Stimulated activated CD8-positive, alpha-beta memory T cell treated with anti-CD3 and anti-CD28 coated beads, Interleukin-12 subunit alpha, Interleukin-12 subunit beta, amount 100 ng/mL, for 24 hours (primary cell): ENCODE measurements around the gene OR11H1.
"Not testable (repeated sequence)": the region's sequence is repeated elsewhere in the genome, so short reads cannot be mapped to it uniquely, and the experiment has no call there.

Source experiments
- DNase-seq: peaks from one replicate; pipeline ENCODE4 v3.0.0-alpha.2; 2020; ENCODE audit errors: extremely low read depth

OR11H1 gene, protein sequence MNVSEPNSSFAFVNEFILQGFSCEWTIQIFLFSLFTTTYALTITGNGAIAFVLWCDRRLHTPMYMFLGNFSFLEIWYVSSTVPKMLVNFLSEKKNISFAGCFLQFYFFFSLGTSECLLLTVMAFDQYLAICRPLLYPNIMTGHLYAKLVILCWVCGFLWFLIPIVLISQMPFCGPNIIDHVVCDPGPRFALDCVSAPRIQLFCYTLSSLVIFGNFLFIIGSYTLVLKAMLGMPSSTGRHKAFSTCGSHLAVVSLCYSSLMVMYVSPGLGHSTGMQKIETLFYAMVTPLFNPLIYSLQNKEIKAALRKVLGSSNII

DNA sequence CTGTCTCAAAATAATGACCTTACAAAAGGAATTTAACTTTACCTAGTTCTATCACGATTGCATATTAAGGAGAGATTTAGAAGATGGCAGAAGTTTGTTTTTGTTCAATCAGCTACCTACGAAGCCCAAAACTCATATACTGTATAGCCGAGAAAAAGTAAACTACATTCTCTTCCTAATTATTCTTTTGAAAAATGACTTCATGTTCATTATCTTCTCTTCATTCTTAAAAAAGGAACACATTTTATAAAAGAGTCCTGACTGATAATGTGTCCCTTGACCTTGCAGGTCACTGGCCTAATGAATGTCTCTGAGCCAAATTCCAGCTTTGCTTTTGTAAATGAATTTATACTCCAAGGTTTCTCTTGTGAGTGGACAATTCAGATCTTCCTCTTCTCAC is at the start of gene OR11H1:
TSS of gene OR11H1 (plus strand) at position 301 of the 400 bp plus-strand sequence. CDS start at position 301, 0 bp downstream.
- DNase-seq: not testable (repeated sequence)

DNA sequence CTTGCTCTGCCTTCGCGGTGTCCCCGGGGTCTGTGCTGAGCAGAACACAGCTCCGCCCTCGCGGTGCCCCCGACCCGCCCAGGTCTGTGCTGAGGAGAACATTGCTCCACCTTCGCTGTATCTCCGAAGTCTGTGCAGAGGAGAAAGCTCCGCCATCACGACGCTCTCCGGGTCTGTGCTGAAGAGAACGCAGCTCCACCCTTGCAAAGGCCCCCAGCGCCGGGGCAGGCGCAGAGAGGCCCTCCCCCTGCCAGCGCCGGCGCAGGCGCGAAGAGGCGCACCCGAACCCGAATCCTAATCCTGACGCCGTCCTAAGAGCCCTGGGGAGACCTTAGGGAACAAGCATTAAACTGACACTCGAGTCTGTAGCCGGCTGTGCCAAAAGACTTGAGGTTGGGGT is 18.0 kb upstream of the OR11H1 start:
- not testable (repeated sequence) for DNase-seq

DNA sequence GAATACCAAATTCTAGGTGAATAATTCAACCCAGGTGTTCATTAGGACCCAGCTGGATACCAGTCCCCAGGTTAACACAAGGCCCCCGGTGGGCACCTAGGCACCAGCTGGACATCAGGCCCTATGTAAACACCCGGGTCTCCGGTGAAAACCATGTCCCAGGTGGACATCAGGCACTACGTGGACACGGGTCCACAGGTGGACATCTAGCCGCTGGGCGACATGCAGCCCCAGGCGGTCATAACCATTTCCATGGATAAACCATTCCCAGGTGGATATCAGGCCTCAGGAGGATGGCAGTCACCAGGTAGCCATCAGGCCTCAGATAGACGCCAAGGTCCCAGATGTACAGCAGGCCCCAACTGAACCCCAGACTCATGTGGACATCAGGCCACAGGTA is 12.1 kb upstream of the OR11H1 start:
- not testable (repeated sequence) for DNase-seq

DNA sequence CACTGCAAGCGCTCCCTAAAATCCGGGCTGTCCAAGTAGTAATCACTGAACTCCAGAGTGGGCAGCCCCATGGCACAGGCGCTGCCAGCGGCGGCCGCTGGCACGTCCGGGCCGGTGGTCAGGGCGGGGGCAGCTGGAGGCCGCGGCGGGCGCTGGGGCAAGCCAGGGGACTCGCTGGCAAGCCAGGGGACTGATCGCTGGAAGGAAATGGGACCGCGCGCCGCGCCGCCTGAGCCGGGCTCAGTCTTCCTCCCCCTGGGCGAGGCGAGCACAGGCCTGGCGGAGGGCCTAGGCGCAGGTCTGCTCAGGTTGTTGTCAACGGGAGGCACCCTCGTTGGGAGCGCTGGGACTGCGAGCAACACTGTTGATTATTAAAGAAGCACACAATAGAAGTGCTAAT is 25.8 kb downstream of the OR11H1 start:
- not testable (repeated sequence) for DNase-seq

DNA sequence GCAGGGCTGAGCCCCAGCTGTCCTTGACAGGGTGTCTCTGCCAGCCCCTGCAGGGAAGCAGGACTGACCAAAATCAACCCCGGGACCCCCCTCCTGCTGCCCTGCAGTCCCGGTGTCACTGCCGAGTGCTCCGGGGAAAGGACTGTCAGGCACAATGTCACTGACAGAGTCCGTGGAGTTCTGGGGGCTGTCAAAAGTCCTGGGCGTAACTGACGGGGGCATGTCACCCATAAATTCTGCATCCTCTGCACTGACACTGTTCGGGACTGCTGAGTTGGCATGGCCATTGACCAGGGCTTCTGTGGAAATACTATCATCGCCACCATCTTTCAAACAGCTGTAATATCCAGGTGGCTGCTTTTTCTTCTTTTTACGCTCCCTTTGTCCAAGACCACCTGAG is 35.5 kb downstream of the OR11H1 start:
- DNase-seq: not testable (repeated sequence)

DNA sequence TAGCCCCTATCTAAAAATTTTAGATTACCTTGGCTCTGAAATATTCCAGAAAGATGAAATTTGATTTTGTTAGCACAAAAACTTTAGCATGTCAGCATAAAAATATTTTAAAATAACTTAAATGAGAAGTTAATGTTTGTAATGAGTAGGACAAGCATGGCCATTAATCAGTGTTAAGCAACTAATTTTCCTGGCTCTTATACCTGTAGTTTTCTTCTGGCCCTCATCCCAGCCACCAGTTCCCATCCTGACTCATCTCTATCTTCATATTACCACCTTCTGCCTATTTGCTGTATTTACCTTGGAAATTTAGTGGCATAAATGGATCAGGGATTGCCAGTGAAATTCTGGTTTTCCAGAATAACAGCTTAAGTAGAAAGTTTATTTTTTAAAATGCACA is 37.1 kb downstream of the OR11H1 start:
- not testable (repeated sequence) for DNase-seq
